Measurements from ENCODE around the gene PCED1B. TPM values are rescaled to one million over a fixed set of nuclear protein-coding genes. Genes with fewer than 3 reads are reported as not detected.
A peak's percentile ranks its signal among the peaks of the same experiment; 100 is the strongest.

The PCED1B gene
- total RNA-seq, 1 donor from 2014 or later: 4.8 TPM

DNA sequence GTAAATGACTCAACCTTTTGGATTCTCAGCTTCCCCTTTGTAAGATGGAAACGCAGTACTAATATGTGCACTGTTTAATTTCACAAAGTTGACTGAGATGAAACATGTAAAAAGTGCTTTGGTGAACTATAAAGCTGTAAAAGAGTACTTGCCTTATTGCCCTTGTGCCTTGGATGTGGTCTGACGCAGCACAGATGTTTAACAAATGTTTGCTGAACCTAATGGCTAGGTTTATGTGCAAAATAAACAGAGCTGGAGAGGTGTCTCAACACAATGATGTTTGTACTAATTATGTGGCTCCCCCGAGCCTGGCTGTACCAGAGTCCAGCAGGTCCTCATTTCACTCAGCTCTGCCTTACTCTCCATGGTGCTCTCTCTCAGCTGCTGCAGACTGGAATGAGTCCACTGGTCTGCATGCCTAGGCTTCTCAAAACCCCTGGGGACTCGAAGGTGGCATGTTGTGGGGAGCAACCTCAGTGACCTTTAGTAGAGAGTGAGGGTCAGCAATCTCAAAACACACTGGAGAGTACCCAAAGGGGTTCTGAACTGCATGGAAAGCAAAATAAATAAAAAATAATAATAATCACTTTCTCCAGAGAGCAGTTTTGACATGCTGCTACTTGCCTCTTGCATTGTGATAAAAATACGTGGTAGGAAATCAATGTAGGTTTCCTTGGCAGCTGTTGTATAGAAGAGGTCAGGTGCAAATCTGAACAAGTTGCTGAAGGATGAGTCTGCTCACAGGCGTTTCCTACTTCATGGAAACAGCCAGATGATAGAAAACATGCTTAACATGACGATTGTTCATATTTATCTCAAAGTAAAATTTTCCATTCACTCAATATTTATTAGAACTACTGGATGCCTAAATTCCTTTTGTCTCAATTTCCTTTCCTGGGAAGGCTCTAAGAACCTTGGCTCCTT is 8.9 kb downstream of the PCED1B start:
- no peak overlapping the region for H3K4me3 ChIP-seq (ENCODE audit: low read depth, low read length)
- TF ChIP-seq, protein P1, sequence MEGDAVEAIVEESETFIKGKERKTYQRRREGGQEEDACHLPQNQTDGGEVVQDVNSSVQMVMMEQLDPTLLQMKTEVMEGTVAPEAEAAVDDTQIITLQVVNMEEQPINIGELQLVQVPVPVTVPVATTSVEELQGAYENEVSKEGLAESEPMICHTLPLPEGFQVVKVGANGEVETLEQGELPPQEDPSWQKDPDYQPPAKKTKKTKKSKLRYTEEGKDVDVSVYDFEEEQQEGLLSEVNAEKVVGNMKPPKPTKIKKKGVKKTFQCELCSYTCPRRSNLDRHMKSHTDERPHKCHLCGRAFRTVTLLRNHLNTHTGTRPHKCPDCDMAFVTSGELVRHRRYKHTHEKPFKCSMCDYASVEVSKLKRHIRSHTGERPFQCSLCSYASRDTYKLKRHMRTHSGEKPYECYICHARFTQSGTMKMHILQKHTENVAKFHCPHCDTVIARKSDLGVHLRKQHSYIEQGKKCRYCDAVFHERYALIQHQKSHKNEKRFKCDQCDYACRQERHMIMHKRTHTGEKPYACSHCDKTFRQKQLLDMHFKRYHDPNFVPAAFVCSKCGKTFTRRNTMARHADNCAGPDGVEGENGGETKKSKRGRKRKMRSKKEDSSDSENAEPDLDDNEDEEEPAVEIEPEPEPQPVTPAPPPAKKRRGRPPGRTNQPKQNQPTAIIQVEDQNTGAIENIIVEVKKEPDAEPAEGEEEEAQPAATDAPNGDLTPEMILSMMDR (IDR thresholded peaks at IDR 0.05; ENCODE audit: insufficient read depth, low read length, poor library complexity, severe bottlenecking): no peak
- DNase-seq (ENCODE audit: low read depth): no peak
- no peaks in the 10 kb centered on the region for H3K36me3 ChIP-seq (ENCODE audit: control insufficient read depth, insufficient read depth, low read length)
- no peaks in the 10 kb centered on the region for H3K27me3 ChIP-seq (ENCODE audit: control insufficient read depth, insufficient read depth, low read length)

DNA sequence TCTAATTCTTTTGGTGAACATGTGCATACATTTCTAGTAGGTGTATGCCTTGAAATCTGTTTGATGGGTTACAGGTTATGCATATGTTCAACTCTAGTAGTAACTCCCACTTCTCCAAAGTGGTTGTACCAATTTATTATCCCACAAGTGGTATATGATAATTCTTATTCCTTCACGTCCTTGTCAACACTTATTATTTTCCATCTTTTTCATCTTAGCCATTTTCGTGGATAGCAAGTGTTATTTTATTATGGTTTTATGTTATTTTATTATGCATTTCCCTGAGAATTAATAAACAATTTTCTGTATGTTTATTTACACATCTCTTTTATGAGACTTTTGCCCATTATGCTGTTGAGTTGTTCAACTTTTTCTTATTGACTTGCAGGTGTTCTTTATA is 11.6 kb downstream of the PCED1B start:
- TF ChIP-seq, protein P1 (IDR thresholded peaks at IDR 0.05; ENCODE audit: insufficient read depth, low read length, poor library complexity, severe bottlenecking): no peak

DNA sequence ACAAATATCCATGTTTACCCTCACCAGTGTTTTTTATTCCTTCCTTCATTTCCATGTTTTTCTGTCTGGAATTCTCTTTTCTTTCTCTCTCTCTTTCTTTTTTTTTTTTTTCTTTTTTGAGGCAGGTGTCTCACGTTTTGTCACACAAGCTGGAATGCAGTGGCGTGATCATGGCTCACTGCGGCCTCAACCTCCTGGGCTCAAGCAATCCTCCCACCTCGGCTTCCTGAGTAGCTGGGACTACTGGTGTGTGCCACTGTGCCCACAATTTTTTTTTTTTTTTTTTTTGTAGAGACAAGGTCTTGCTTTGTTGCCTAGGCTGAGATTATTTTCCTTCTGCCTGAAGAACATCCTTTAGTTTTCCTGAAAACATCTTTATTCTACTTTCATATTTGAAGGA is 15.4 kb downstream of the PCED1B start:
- Histone ChIP-seq H3K36me3 (ENCODE audit: control insufficient read depth, insufficient read depth, low read length) (no peaks in the 10 kb centered on the region), H3K27me3 (ENCODE audit: control insufficient read depth, insufficient read depth, low read length) (no peaks in the 10 kb centered on the region), H3K4me3 (ENCODE audit: low read depth, low read length) (no peak overlapping the region)
- TF ChIP-seq, protein P1 (IDR thresholded peaks at IDR 0.05; ENCODE audit: insufficient read depth, low read length, poor library complexity, severe bottlenecking): no peak
- peak; percentile 72 for DNase-seq (ENCODE audit: low read depth)

More for the DNA sequence above, 11.6 kb downstream of the PCED1B start:
- H3K36me3 ChIP-seq (ENCODE audit: control insufficient read depth, insufficient read depth, low read length): no peaks in the 10 kb centered on the region
- H3K4me3 ChIP-seq (ENCODE audit: low read depth, low read length): no peak overlapping the region
- no peaks in the 10 kb centered on the region for H3K27me3 ChIP-seq (ENCODE audit: control insufficient read depth, insufficient read depth, low read length)
- DNase-seq (ENCODE audit: low read depth): no peak

- TF ChIP-seq, protein P1 (IDR thresholded peaks at IDR 0.05; ENCODE audit: insufficient read depth, low read length, poor library complexity, severe bottlenecking): no peak
- peak; percentile 79 for DNase-seq (ENCODE audit: low read depth)
- H3K27me3 ChIP-seq (ENCODE audit: control insufficient read depth, insufficient read depth, low read length): no peaks in the 10 kb centered on the region
- no peaks in the 10 kb centered on the region for H3K36me3 ChIP-seq (ENCODE audit: control insufficient read depth, insufficient read depth, low read length)
- no peak overlapping the region for H3K4me3 ChIP-seq (ENCODE audit: low read depth, low read length)
Observed at GRCh38 chr12:47095446-47096236, 16.2 kb downstream of the PCED1B start.

GRCh38 chr12:47097276-47097896 is 18.0 kb downstream of the PCED1B start:
- Histone ChIP-seq H3K4me3 (ENCODE audit: low read depth, low read length) (no peak overlapping the region), H3K27me3 (ENCODE audit: control insufficient read depth, insufficient read depth, low read length) (no peaks in the 10 kb centered on the region), H3K36me3 (ENCODE audit: control insufficient read depth, insufficient read depth, low read length) (no peaks in the 10 kb centered on the region)
- DNase-seq (ENCODE audit: low read depth): no peak
- TF ChIP-seq, protein P1 (IDR thresholded peaks at IDR 0.05; ENCODE audit: insufficient read depth, low read length, poor library complexity, severe bottlenecking): no peak

All from kidney epithelial cell (primary cell).